Trophoblast cell (in vitro differentiated cells and primary cell): ENCODE results near the gene POC1A.

Source experiments
- DNase-seq, 2 donors: peaks; one replicate each; pipeline ENCODE4 v3.0.0-alpha.2; 2016
- H2AFZ ChIP-seq: 2 replicates; pipeline ENCODE4 v1.6.1; 2013; ENCODE audit warnings: low read length, moderate library complexity, mild to moderate bottlenecking; ENCODE audit not compliant: insufficient read depth, poor library complexity
- H2AK5ac ChIP-seq: 2 replicates; pipeline ENCODE4 v1.6.1; 2013; ENCODE audit warnings: mild to moderate bottlenecking, low read length
- H2BK120ac ChIP-seq: 2 replicates; pipeline ENCODE4 v1.6.1; 2013; ENCODE audit warnings: low read length, mild to moderate bottlenecking, moderate library complexity; ENCODE audit not compliant: insufficient read depth, poor library complexity
- H2BK12ac ChIP-seq: 2 replicates; pipeline ENCODE4 v1.6.1; 2013; ENCODE audit warnings: mild to moderate bottlenecking, low read length, moderate library complexity
- H2BK5ac ChIP-seq: 2 replicates; pipeline ENCODE4 v1.6.1; 2013; ENCODE audit warnings: low read length, low read depth, moderate library complexity, mild to moderate bottlenecking; ENCODE audit not compliant: poor library complexity
- H3K14ac ChIP-seq: 2 replicates; pipeline ENCODE4 v1.6.1; 2013; ENCODE audit warnings: mild to moderate bottlenecking, low read length
- H3K18ac ChIP-seq: 2 replicates; pipeline ENCODE4 v1.6.1; 2013; ENCODE audit warnings: mild to moderate bottlenecking, low read length
- H3K23ac ChIP-seq: 2 replicates; pipeline ENCODE4 v1.6.1; 2013; ENCODE audit warnings: low read length
- H3K27ac ChIP-seq: 2 replicates; pipeline ENCODE4 v1.5.1; 2013; ENCODE audit warnings: low read depth, mild to moderate bottlenecking, inconsistent platforms, low read length, moderate library complexity
- H3K27me3 ChIP-seq: 2 replicates; pipeline ENCODE4 v1.6.1; 2013; ENCODE audit warnings: inconsistent platforms, mild to moderate bottlenecking, low read length, moderate library complexity; ENCODE audit not compliant: insufficient read depth
- H3K36me3 ChIP-seq, 2 experiments: 1 replicate in 1 of 2; 2 replicates in 1 of 2; pipeline ENCODE4 v1.6.1; 2013; ENCODE audit warnings: low read length in 2 of 2, mild to moderate bottlenecking in 2 of 2, moderate library complexity in 1 of 2; ENCODE audit not compliant: insufficient read depth in 2 of 2, control insufficient read depth in 1 of 2
- H3K4ac ChIP-seq: 2 replicates; pipeline ENCODE4 v1.6.1; 2013; ENCODE audit warnings: low read depth, mild to moderate bottlenecking, low read length, moderate library complexity
- H3K4me1 ChIP-seq, 2 experiments: 1 replicate in 1 of 2; 2 replicates in 1 of 2; pipeline ENCODE4 v1.6.1; 2013; ENCODE audit warnings: low read length in 2 of 2, mild to moderate bottlenecking in 2 of 2, moderate library complexity in 1 of 2; ENCODE audit not compliant: insufficient read depth in 2 of 2, control insufficient read depth in 1 of 2
- H3K4me2 ChIP-seq: 2 replicates; pipeline ENCODE4 v1.6.1; 2013; ENCODE audit warnings: inconsistent platforms, mild to moderate bottlenecking, low read length, moderate library complexity
- H3K4me3 ChIP-seq: 2 replicates; pipeline ENCODE4 v1.5.1; 2013; ENCODE audit warnings: mild to moderate bottlenecking, low read depth, low read length, inconsistent platforms
- H3K79me1 ChIP-seq: one replicate; pipeline ENCODE4 v1.6.1; 2013; ENCODE audit warnings: low read length
- H3K79me2 ChIP-seq: 2 replicates; pipeline ENCODE4 v1.6.1; 2013; ENCODE audit warnings: low read length, mild to moderate bottlenecking; ENCODE audit not compliant: control insufficient read depth, insufficient read depth, poor library complexity
- H3K9ac ChIP-seq: 2 replicates; pipeline ENCODE4 v1.6.1; 2013; ENCODE audit warnings: mild to moderate bottlenecking, low read length
- H3K9me3 ChIP-seq: 2 replicates; pipeline ENCODE4 v1.6.1; 2013; ENCODE audit warnings: low read depth, mild to moderate bottlenecking, control low read depth, inconsistent platforms, low read length; ENCODE audit not compliant: insufficient read depth
- H4K12ac ChIP-seq: 2 replicates; pipeline ENCODE4 v1.6.1; 2013; ENCODE audit warnings: low read depth, mild to moderate bottlenecking, low read length, moderate library complexity
- H4K8ac ChIP-seq: 2 replicates; pipeline ENCODE4 v1.6.1; 2013; ENCODE audit warnings: low read depth, mild to moderate bottlenecking, low read length, moderate library complexity
- H4K91ac ChIP-seq: one replicate; pipeline ENCODE4 v1.6.1; 2013; ENCODE audit warnings: low read depth, mild to moderate bottlenecking, low read length, moderate library complexity
- WGBS: extraction: QIAGEN DNeasy Blood & Tissue Kit; methylation state at CpG from one replicate; pipeline ENCODE4 v1.1.7; 2013; ENCODE audit warnings: missing lambda C conversion rate; ENCODE audit not compliant: insufficient read length, insufficient coverage; ENCODE audit errors: extremely low coverage; 5-methylcytosine and 5-hydroxymethylcytosine counted together

The POC1A gene

DNA sequence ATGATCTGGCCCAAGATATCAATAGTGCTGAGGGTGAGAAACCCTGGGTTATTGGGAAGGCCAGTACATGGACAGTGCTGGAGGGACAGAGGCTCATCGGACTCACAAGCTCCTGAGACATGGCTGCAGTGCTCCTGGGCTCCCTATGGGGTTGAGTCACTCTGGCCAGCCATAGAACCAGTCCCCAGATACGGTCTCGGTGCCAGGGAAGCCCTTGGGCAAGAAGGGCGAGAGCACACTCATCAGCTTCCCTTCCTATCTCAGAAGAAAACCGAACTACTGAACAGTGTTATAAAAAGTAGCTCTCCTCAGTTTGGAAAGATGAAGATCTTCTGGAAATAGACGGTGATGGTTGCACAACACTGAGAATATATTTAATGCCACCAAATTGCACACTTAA lies 34.4 kb downstream of the POC1A start:
- no peak overlapping the region for H3K4me2 ChIP-seq
- no peak overlapping the region for H2AFZ ChIP-seq
- H4K12ac ChIP-seq = no peak overlapping the region
- no peaks in the 10 kb centered on the region for H3K4me1 ChIP-seq
- H3K4ac ChIP-seq = no peak overlapping the region
- no peaks in the 10 kb centered on the region for H3K79me2 ChIP-seq
- DNase-seq = peak in 1 of 2 donors; percentile 10
- H2BK5ac ChIP-seq = no peak overlapping the region
- no peak overlapping the region for H3K18ac ChIP-seq
- H3K79me1 ChIP-seq = no peaks in the 10 kb centered on the region
- H3K9ac ChIP-seq = no peak overlapping the region
- H2BK120ac ChIP-seq = no peak overlapping the region
- no peak overlapping the region for H3K4me3 ChIP-seq
- no CpG with 5 or more reads among the region's 6 CpGs for WGBS
- no peaks in the 10 kb centered on the region for H3K27me3 ChIP-seq
- H3K23ac ChIP-seq = no peak overlapping the region
- peaks cover 15 to 29% of the 10 kb centered on the region in 2 experiments for H3K36me3 ChIP-seq
- H3K14ac ChIP-seq = no peak overlapping the region
- no peak overlapping the region for H3K27ac ChIP-seq
- H4K91ac ChIP-seq = no peak overlapping the region
- peaks cover 1% of the 10 kb centered on the region for H3K9me3 ChIP-seq
- no peak overlapping the region for H4K8ac ChIP-seq
- H2BK12ac ChIP-seq = no peak overlapping the region
- no peak overlapping the region for H2AK5ac ChIP-seq

DNA sequence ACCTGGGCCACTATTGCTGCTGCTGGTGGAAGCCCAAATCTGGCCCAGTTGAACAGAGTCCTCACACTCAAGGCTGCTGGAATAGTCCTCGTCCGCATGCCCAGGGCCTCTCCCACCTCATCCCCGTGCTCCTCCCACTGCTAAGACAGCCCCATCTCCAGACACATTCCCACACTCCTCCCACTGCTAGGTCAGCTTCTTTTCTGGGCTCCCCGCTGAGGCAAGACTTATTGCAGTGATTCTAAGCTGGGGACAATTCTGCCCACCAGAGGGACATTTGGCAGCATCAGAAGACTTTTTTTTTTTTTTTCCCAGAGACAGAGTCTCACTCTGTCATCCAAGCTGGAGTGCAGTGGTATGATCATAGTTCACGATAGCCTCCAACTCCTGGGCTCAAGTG lies 35.1 kb downstream of the POC1A start:
- Histone ChIP-seq H2AK5ac (no peak overlapping the region), H3K18ac (no peak overlapping the region), H4K8ac (no peak overlapping the region), H3K9ac (no peak overlapping the region), H3K27ac (no peak overlapping the region), H2BK12ac (no peak overlapping the region), H3K4me2 (no peak overlapping the region), H3K4me1 (no peaks in the 10 kb centered on the region), H3K36me3 (peaks cover 15 to 32% of the 10 kb centered on the region in 2 experiments), H3K79me2 (no peaks in the 10 kb centered on the region), H3K27me3 (no peaks in the 10 kb centered on the region), H3K14ac (no peak overlapping the region), H3K23ac (no peak overlapping the region), H3K4me3 (no peak overlapping the region), H2BK5ac (no peak overlapping the region), H3K9me3 (peaks cover 1% of the 10 kb centered on the region), H3K79me1 (no peaks in the 10 kb centered on the region), H4K91ac (no peak overlapping the region), H2AFZ (no peak overlapping the region), H2BK120ac (no peak overlapping the region), H4K12ac (no peak overlapping the region), H3K4ac (no peak overlapping the region)
- DNase-seq = no peak
- no CpG with 5 or more reads among the region's 5 CpGs for WGBS

DNA sequence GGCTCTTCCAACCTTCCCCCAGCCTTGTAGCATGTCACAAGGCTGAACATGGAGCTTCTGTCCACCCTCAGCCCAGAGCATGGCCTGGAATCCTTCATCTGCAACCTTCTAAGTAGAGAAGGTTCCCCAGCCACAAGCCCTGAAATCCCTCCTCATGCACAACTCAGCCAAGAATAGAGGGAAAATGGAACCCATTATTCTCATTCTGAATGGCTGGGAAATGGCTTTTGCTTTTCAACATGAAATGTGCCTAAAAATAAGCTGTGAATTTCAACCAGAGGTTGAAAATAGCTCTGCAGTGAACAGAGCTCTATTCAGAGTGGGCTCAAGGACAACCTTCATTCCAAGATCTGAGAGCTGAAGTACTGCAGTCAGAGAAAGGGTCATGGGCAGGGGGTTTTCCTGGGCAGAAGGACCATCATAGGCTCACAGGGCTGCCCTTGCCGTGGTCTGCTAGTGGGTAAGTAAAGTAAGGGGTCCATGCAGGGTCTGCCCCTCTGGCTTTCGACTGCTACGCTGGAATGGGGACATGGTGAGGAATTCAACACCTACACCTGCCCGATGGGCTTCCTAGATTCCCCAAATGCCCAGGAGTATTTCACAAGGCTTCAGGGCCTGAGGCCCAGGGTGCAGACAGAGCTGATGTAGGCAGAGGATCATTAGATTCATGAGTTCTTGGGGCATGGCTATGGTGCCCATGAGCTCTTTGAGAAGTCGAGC lies 35.9 kb downstream of the POC1A start:
- H3K27ac ChIP-seq = no peak overlapping the region
- H2AK5ac ChIP-seq = no peak overlapping the region
- no peak overlapping the region for H2BK120ac ChIP-seq
- H2BK5ac ChIP-seq = no peak overlapping the region
- H3K9ac ChIP-seq = no peak overlapping the region
- peaks cover 15 to 28% of the 10 kb centered on the region in 2 experiments for H3K36me3 ChIP-seq
- no peaks in the 10 kb centered on the region for H3K27me3 ChIP-seq
- H3K9me3 ChIP-seq = peaks cover under 1% of the 10 kb centered on the region
- H3K23ac ChIP-seq = no peak overlapping the region
- H3K79me2 ChIP-seq = no peaks in the 10 kb centered on the region
- no peak overlapping the region for H4K91ac ChIP-seq
- H3K18ac ChIP-seq = no peak overlapping the region
- H2AFZ ChIP-seq = no peak overlapping the region
- H3K4me2 ChIP-seq = no peak overlapping the region
- no peaks in the 10 kb centered on the region for H3K4me1 ChIP-seq
- no peaks in the 10 kb centered on the region for H3K79me1 ChIP-seq
- H4K12ac ChIP-seq = no peak overlapping the region
- no CpG with 5 or more reads among the region's 5 CpGs for WGBS
- no peak overlapping the region for H3K4me3 ChIP-seq
- no peak for DNase-seq
- H3K4ac ChIP-seq = no peak overlapping the region
- H3K14ac ChIP-seq = no peak overlapping the region
- no peak overlapping the region for H4K8ac ChIP-seq
- no peak overlapping the region for H2BK12ac ChIP-seq

DNA sequence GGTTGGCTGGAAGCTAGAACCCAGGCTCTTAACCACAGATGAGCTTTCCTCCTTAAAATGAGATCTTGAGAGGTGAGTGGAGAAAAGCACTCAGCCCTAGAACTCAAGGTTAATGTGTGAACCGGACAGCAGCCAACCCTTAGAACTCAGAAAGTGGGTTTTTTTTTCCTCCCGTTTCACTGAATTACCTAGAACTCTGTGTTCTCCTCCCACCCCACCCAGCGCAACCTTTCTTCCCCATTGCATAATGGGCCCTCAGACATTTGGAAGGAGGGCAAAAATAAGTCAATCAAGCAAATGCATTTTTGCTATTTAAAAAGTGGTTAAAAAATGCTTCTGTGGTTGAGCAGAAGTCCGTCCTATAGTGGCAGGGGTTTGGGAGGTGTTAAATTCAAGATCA lies 36.7 kb downstream of the POC1A start:
- Histone ChIP-seq H2AK5ac (no peak overlapping the region), H3K9me3 (no peaks in the 10 kb centered on the region), H3K79me1 (no peaks in the 10 kb centered on the region), H2BK12ac (no peak overlapping the region), H3K36me3 (peaks cover 11 to 24% of the 10 kb centered on the region in 2 experiments), H4K8ac (no peak overlapping the region), H4K91ac (no peak overlapping the region), H3K4me2 (no peak overlapping the region), H3K79me2 (no peaks in the 10 kb centered on the region), H3K27me3 (no peaks in the 10 kb centered on the region), H3K18ac (no peak overlapping the region), H4K12ac (no peak overlapping the region), H3K4me3 (no peak overlapping the region), H3K27ac (no peak overlapping the region), H3K9ac (no peak overlapping the region), H2BK120ac (no peak overlapping the region), H3K4me1 (no peaks in the 10 kb centered on the region), H2AFZ (no peak overlapping the region), H3K23ac (no peak overlapping the region), H3K4ac (no peak overlapping the region), H3K14ac (no peak overlapping the region), H2BK5ac (no peak overlapping the region)
- no CpG with 5 or more reads among the region's 4 CpGs for WGBS
- DNase-seq = no peak
